Immature natural killer cell (primary cell): ENCODE measurements around the gene TRIM4. TPM values are rescaled to one million over a fixed set of nuclear protein-coding genes. Genes with fewer than 3 reads are reported as not detected.
"Not testable (repeated sequence)": the region's sequence is repeated elsewhere in the genome, so short reads cannot be mapped to it uniquely, and the experiment has no call there.

Experiments used
- DNase-seq, 3 donors: peaks; one replicate each; pipeline ENCODE4 v3.0.0; 2022; ENCODE audit warnings: mixed read lengths in 1 of 3
- H3K27ac Mint-ChIP-seq, 6 donors: one replicate each; pipeline ENCODE4 v1.8.0; 2020; ENCODE audit warnings: mixed read lengths in 6 of 6, mild to moderate bottlenecking in 5 of 6, inconsistent platforms in 4 of 6, moderate library complexity in 3 of 6
- H3K27me3 Mint-ChIP-seq, 3 donors: one replicate each; pipeline ENCODE4 v1.8.0; 2020 to 2021; ENCODE audit warnings: low read depth in 3 of 3, mild to moderate bottlenecking in 3 of 3, mixed read lengths in 3 of 3, moderate library complexity in 3 of 3, inconsistent platforms in 1 of 3
- H3K36me3 Mint-ChIP-seq, 3 donors: one replicate each; pipeline ENCODE4 v1.8.0; 2020; ENCODE audit warnings: mixed read lengths in 3 of 3, inconsistent platforms in 2 of 3, mild to moderate bottlenecking in 2 of 3
- H3K4me1 Mint-ChIP-seq, 2 donors: one replicate each; pipeline ENCODE4 v1.8.0; 2020; ENCODE audit warnings: inconsistent platforms in 2 of 2, mild to moderate bottlenecking in 2 of 2, mixed read lengths in 2 of 2, moderate library complexity in 1 of 2
- H3K4me3 Mint-ChIP-seq, 5 donors: one replicate each; pipeline ENCODE4 v1.8.0; 2020; ENCODE audit warnings: mild to moderate bottlenecking in 5 of 5, mixed read lengths in 5 of 5, inconsistent platforms in 3 of 5, moderate library complexity in 3 of 5
- H3K9me3 Mint-ChIP-seq, 6 donors: one replicate each; pipeline ENCODE4 v1.8.0; 2020; ENCODE audit warnings: mild to moderate bottlenecking in 6 of 6, mixed read lengths in 6 of 6, inconsistent platforms in 4 of 6, moderate library complexity in 3 of 6
- polyA plus RNA-seq, 3 donors: library from polyadenylated mRNA; unstranded; fragments of 300-500 nt; fragmentation: Illumina TruSeq; gene quantifications; one replicate each; pipeline ENCODE4 v1.2.3, GENCODE V29; 2021

The TRIM4 gene, protein sequence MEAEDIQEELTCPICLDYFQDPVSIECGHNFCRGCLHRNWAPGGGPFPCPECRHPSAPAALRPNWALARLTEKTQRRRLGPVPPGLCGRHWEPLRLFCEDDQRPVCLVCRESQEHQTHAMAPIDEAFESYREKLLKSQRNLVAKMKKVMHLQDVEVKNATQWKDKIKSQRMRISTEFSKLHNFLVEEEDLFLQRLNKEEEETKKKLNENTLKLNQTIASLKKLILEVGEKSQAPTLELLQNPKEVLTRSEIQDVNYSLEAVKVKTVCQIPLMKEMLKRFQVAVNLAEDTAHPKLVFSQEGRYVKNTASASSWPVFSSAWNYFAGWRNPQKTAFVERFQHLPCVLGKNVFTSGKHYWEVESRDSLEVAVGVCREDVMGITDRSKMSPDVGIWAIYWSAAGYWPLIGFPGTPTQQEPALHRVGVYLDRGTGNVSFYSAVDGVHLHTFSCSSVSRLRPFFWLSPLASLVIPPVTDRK
- 10 to 100 TPM; 14.0 to 23.9 (median 14.7) TPM for polyA plus RNA-seq

DNA sequence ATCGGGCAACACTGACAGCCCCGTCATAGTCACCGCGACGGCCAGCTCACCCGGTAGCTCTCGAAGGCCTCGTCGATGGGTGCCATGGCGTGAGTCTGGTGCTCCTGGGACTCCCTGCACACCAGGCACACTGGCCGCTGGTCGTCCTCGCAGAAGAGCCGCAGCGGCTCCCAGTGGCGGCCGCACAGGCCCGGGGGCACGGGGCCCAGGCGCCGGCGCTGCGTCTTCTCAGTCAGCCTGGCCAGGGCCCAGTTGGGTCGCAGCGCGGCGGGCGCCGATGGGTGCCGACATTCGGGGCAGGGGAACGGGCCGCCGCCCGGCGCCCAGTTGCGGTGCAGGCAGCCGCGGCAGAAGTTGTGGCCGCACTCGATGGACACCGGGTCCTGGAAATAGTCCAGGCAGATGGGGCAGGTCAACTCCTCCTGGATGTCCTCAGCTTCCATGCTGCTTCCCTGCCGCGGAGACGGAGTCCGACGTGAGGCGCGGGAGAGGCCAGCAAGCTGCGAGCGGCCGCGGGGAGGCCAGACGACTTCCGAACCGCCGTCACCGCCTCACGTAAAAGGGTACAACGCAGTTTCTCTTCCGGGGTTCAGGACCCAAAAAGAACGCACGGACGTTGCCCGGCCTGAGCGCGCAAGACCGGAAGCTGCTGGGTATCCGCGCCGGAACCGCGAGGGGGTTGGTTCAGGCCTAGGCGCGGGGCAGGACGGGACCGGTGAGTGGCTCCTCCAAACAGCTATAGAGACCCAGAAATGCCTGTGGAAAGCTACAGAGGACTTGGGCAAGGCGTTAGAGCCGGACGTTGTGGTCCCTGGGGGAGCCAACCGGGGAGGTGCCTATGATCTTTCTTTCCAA lies at the start of gene TRIM4:
TRIM4 (minus strand) TSS at position 572 of the 855 bp plus-strand sequence; CDS start at position 443, 129 bp downstream.
- peak within 1 kb of the TSS; percentile 95 to 98 (median 95) for H3K4me3 Mint-ChIP-seq
- peak within 1 kb of the TSS; percentile 92 to 99 (median 95) for H3K27ac Mint-ChIP-seq
- peak; percentile 90 to 93 (median 92) for DNase-seq
- no peaks in the 10 kb centered on the region for H3K9me3 Mint-ChIP-seq
- peaks cover 7 to 15% (median 9%) of the 10 kb centered on the region in 3 donors for H3K36me3 Mint-ChIP-seq
- peaks cover 52 to 60% of the 10 kb centered on the region in 2 donors for H3K4me1 Mint-ChIP-seq
- H3K27me3 Mint-ChIP-seq = peaks cover 0 to 8% (median 7%) of the 10 kb centered on the region in 3 donors

DNA sequence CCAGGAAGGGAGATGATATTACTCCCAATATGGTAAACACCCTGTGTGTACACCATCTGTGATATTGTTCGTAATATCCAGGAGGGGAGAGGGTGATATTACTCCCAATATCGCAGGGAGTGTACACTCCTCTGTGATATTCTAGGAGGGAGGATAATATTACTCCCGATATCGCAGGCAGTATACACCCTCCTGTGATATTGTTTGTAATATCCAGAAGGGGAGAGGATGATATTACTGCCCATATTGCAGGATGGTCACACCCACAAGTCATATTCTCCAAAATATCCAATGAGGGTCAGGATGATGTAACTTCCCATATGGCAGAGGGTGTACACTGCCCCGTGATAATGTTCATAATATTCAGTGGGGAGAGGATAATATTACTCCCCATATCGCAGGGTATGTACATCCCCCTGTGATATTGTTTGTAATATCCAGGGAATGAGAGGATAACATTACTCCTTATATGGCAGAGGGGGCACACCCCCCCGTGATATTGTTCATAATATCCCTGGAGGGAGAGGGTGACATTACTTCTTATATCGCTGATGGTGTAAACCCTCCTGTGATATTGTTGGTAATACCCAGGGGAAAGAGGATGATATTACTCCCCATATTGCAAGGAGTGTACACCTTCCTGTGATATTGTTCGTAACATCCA lies 39.4 kb upstream of the TRIM4 start:
- DNase-seq = no peak
- no peaks in the 10 kb centered on the region for H3K36me3 Mint-ChIP-seq
- no peak overlapping the region for H3K27ac Mint-ChIP-seq
- no peaks in the 10 kb centered on the region for H3K4me1 Mint-ChIP-seq
- peaks cover 4 to 19% (median 12%) of the 10 kb centered on the region in 3 donors for H3K27me3 Mint-ChIP-seq
- H3K9me3 Mint-ChIP-seq = no peaks in the 10 kb centered on the region
- no peak overlapping the region for H3K4me3 Mint-ChIP-seq

DNA sequence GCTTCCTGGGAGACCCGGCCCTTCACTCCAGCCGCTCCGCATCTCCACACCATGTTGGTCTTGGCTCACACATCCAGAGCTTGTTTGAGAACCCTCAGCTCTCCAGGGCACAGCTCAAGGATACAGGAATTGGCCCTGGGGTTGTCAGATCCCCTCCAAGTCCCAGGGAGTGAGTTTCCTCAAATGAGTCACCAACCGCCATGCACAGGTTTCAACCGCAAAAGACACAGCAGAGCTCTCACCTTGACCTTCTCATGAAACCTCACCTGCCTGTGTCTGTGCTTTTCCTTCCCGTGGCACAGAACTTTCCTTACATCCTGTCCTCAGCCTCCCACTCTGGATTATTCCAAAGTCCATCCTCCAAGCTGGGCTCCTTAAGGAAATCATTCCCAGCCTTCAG lies 35.9 kb upstream of the TRIM4 start:
- H3K27ac Mint-ChIP-seq = no peak overlapping the region
- peaks cover 0 to 3% (median 0%) of the 10 kb centered on the region in 6 donors for H3K9me3 Mint-ChIP-seq

DNA sequence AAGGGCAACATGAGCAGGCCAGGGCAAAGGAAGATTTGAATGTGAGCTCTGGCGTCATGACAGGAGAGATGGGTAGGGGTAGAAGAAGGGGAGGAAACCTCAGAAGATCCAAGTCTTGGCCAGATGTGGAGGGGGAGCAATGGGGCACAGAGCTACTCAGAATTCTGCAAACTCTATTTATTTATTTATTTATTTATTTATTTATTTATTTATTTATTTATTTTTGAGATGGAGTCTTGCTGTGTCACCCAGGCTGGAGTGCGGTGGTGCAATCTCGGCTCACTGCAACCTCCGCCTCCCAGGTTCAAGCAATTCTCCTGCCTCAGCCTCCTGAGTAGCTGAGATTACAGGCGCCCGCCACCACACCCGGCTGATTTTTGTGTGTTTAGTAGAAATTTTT lies 35.3 kb upstream of the TRIM4 start:
- H3K36me3 Mint-ChIP-seq, H3K4me1 Mint-ChIP-seq, H3K4me3 Mint-ChIP-seq, DNase-seq, H3K9me3 Mint-ChIP-seq: not testable (repeated sequence)
- H3K27ac Mint-ChIP-seq = peak overlapping the region in 1 of 6 donors; percentile 62
- H3K27me3 Mint-ChIP-seq = peaks cover 7 to 16% (median 14%) of the 10 kb centered on the region in 3 donors

More for the DNA sequence above, 35.9 kb upstream of the TRIM4 start:
- no peaks in the 10 kb centered on the region for H3K4me1 Mint-ChIP-seq
- peaks cover 7 to 16% (median 14%) of the 10 kb centered on the region in 3 donors for H3K27me3 Mint-ChIP-seq
- H3K36me3 Mint-ChIP-seq = no peaks in the 10 kb centered on the region
- H3K4me3 Mint-ChIP-seq = no peak overlapping the region
- DNase-seq = no peak

DNA sequence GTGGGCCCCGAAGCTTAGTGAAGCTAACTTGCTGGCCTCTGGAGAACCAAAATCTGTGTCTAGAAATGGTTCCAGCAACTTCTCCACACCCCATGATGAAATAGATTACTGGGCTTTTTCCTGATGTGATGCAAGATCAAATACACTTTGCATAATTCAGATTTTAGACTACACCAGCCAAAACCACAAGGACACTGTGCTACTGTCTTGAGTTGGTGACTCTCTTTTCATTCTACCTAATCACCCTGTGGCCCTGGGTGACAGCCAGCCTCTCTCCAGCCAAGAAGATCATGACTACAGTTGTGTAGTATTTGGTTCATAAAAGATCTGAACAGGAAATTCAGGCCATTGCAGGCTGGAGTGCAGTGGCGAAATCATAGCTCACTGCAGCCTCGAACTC lies 34.3 kb upstream of the TRIM4 start:
- DNase-seq = no peak
- Mint-ChIP-seq H3K4me1 (no peaks in the 10 kb centered on the region), H3K27me3 (peaks cover 9 to 20% (median 16%) of the 10 kb centered on the region in 3 donors), H3K36me3 (peaks cover 0 to 4% (median 0%) of the 10 kb centered on the region in 3 donors), H3K27ac (no peak overlapping the region), H3K9me3 (peaks cover 0 to 6% (median under 1%) of the 10 kb centered on the region in 6 donors), H3K4me3 (no peak overlapping the region)

DNA sequence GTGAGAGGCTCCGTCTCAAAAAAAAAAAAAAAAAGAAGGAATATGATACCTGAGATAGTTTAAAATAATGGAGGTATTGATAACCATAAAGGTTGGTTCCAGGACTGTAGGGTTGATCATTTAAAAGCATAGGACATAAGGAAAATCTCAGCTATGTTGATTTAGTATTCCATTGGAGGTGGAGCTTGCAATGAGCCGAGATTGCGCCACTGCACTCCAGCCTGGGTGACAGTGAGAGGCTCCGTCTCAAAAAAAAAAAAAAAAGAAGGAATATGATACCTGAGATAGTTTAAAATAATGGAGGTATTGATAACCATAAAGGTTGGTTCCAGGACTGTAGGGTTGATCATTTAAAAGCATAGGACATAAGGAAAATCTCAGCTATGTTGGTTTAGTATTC lies 33.3 kb upstream of the TRIM4 start:
- H3K4me1 Mint-ChIP-seq, DNase-seq, H3K9me3 Mint-ChIP-seq, H3K4me3 Mint-ChIP-seq, H3K36me3 Mint-ChIP-seq, H3K27ac Mint-ChIP-seq: not testable (repeated sequence)
- H3K27me3 Mint-ChIP-seq = peaks cover 10 to 20% (median 16%) of the 10 kb centered on the region in 3 donors

DNA sequence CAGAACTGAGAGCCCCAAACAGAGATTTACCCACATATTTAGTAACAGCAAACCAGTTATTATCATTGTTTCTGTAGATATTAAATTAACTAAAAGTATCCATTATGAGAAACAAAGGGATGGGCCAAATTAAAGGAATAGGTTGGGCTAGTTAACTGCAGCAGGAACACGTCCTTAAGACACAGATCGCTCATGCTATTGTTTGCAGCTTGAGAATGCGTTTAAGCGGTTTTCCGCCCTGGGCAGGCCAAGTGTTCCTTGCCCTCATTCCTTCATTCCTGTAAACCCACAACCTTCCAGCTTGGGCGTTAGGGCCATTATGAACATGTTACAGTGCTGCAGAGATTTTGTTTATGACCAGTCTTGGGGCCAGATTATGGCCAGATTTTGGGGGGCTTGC lies 31.5 kb upstream of the TRIM4 start:
- not testable (repeated sequence) for H3K27ac Mint-ChIP-seq, H3K4me1 Mint-ChIP-seq
- H3K27me3 Mint-ChIP-seq = peaks cover 11 to 20% (median 15%) of the 10 kb centered on the region in 3 donors

DNA sequence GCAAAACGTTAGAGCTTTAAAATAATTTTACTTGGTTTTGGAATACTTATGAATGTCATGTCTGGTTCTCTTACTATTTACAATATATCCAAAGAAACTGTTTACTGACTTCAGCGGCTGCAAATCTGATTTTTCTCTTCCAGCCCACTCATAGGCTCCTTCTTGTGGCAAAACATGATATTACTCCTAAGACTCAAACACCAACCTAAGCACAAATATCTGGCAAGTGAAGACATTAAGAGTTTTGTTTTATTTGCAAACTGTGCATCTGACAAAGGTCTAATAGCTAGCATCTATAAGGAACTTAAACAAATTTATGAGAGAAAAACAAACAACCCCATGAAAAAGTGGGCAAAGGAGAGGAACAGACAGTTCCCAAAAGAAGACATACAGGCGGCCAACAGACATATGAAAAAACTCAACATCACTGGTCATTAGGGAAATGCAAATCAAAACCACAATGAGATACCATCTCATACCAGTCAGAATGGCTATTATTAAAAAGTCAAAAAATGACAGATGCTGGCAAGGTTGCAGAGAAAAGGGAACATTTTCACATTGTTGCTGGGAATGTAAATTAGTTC lies 30.4 kb upstream of the TRIM4 start:
- no peaks in the 10 kb centered on the region for H3K4me1 Mint-ChIP-seq
- DNase-seq = no peak
- peaks cover 0 to 6% (median under 1%) of the 10 kb centered on the region in 6 donors for H3K9me3 Mint-ChIP-seq
- peaks cover 6 to 20% (median 11%) of the 10 kb centered on the region in 3 donors for H3K27me3 Mint-ChIP-seq
- H3K27ac Mint-ChIP-seq = no peak overlapping the region
- no peak overlapping the region for H3K4me3 Mint-ChIP-seq
- H3K36me3 Mint-ChIP-seq = peaks cover 0 to 4% (median 3%) of the 10 kb centered on the region in 3 donors

More for the DNA sequence above, 31.5 kb upstream of the TRIM4 start:
- not testable (repeated sequence) for H3K9me3 Mint-ChIP-seq, DNase-seq, H3K4me3 Mint-ChIP-seq, H3K36me3 Mint-ChIP-seq

DNA sequence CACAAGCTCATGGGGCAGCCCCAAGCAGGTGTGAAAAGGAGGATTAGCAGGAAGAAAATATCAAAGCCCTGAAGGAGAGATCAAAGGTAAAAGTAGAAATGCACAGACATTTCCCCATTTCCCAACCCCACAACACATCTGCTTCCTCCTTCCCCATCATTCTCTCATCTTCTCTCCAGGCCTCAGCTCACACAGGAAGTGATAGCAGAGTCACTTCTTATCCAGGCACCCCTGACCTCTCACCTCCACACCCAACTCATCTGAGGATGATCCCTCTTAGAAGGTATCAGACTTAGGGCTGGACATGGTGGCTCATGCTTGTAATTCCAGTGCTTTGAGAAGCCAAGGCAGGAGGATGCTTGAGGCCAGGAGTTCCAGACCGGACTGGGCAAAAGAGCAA lies 28.3 kb upstream of the TRIM4 start:
- peaks cover 2 to 8% of the 10 kb centered on the region in 2 donors for H3K4me1 Mint-ChIP-seq
- H3K27ac Mint-ChIP-seq = no peak overlapping the region
- peaks cover 0 to 4% (median 3%) of the 10 kb centered on the region in 3 donors for H3K36me3 Mint-ChIP-seq
- no peak for DNase-seq
- H3K27me3 Mint-ChIP-seq = peaks cover 9 to 14% (median 11%) of the 10 kb centered on the region in 3 donors
- H3K9me3 Mint-ChIP-seq = peaks cover 0 to 6% (median 1%) of the 10 kb centered on the region in 6 donors
- H3K4me3 Mint-ChIP-seq = no peak overlapping the region

DNA sequence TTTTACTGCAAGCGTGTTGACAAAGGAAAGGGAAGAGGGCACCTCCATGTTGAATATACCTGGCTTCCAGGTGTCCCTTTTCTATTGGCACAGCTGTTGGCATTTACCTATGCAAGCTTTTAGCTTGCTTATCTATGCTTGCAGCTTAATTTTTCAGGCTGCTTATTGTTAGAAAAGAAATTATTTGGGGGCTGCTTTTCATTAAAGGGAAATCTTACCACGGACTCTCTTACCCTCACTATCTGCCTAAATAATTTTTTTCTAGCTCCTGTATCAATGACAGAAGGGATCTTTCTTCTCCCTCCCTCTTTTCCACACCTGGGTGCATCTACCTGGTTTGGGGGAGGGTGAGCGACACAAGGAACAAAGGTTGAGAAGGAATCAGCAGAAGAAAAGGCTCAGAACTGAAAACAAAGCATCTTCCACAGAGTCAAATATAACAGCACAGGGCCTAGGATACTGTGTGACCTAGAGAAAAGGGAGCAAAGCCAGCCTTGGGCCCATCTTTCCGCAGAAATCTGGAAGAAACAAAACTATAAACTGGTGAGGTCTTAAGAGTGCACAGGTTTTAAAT lies 25.3 kb upstream of the TRIM4 start:
- DNase-seq = no peak
- H3K36me3 Mint-ChIP-seq = peaks cover 0 to 3% (median 0%) of the 10 kb centered on the region in 3 donors
- peaks cover 9 to 18% (median 11%) of the 10 kb centered on the region in 3 donors for H3K27me3 Mint-ChIP-seq
- peaks cover 2 to 8% of the 10 kb centered on the region in 2 donors for H3K4me1 Mint-ChIP-seq
- H3K9me3 Mint-ChIP-seq = peaks cover 0 to 2% (median under 1%) of the 10 kb centered on the region in 6 donors
- H3K27ac Mint-ChIP-seq = no peak overlapping the region
- H3K4me3 Mint-ChIP-seq = no peak overlapping the region

DNA sequence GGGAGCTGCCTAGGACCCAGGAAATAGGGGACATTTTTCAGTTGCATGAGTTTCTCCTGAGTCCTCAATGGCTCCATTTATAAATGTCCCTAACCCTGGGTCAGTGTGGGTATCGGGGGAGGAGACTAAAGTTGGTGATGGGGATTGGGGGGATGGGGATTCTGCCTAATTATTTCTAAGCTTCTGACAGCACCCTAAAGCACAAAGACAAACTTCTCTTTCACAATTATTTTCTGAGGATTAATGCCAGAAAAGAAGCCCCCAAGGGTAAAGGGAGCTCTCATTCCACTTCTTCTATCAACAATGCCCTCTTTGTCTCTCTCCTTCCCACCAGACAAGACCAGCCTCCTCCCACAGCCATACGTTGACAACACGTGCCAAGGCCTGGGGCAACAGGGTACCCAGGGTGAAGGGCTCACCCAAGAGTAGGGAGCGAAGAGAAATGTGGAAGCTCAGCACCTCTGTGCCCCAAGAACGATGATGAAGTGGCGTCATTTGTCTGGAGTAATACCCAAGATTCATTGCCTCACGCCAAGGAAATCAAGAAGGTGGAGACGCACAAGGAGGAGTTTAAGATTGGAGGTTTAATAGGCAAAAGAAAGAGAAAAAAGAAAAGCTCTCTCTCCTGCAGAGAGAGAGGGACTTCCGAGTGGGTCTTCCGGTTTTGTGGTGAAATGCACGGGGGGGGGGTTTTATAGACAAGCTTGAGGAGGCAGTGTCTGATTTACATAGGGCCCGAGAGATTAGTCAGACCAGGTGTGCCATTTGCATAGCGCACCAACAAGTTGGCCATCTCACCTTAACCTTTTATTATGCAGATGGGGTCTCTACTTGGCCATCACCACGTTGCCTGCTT lies 24.5 kb upstream of the TRIM4 start:
- H3K36me3 Mint-ChIP-seq = peaks cover 0 to 3% (median 3%) of the 10 kb centered on the region in 3 donors
- H3K27me3 Mint-ChIP-seq = peaks cover 11 to 16% (median 12%) of the 10 kb centered on the region in 3 donors
- H3K4me3 Mint-ChIP-seq = peak overlapping the region in 2 of 5 donors; percentile 5 to 62
- H3K9me3 Mint-ChIP-seq = peaks cover 0 to 5% (median 1%) of the 10 kb centered on the region in 6 donors
- H3K4me1 Mint-ChIP-seq = peaks cover 2 to 8% of the 10 kb centered on the region in 2 donors
- no peak overlapping the region for H3K27ac Mint-ChIP-seq
- no peak for DNase-seq

DNA sequence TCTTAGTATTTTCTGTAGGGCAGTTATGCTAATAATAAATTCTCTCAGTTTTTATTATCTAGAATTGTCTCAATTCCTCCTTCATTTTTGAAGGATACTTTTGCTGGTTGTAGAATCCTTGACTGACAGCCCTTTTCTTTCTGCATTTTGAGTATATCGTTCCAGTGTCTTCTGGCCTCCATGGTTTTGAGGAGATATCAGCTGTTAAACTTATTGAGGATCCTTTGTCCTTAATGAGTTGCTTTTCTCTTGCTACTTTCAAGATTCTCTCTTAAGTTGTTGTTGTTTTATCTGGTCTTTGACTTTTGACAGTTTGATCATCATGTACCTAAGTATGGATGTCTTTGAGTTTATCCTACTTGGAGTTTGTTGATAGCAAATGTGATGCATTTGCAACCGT lies 19.0 kb upstream of the TRIM4 start:
- Mint-ChIP-seq H3K4me1 (no peaks in the 10 kb centered on the region), H3K36me3 (peaks cover 0 to 6% (median 0%) of the 10 kb centered on the region in 3 donors), H3K27me3 (peaks cover 11 to 15% (median 11%) of the 10 kb centered on the region in 3 donors), H3K9me3 (peaks cover 0 to 15% (median 5%) of the 10 kb centered on the region in 6 donors), H3K4me3 (no peak overlapping the region), H3K27ac (no peak overlapping the region)
- DNase-seq = no peak
